ENCODE results near the gene PCP4L1.
"Not testable (repeated sequence)": the region's sequence is repeated elsewhere in the genome, so short reads cannot be mapped to it uniquely, and the experiment has no call there.

Gene PCP4L1

GRCh38 chr1:161229896-161230295, 28.6 kb upstream of the PCP4L1 start:
- no peak for DNase-seq

GRCh38 chr1:161230762-161231161, 27.8 kb upstream of the PCP4L1 start:
- no peak for DNase-seq

- no peak for DNase-seq
Observed at GRCh38 chr1:161233102-161233501, 25.4 kb upstream of the PCP4L1 start.

GRCh38 chr1:161235957-161236775, 22.4 kb upstream of the PCP4L1 start:
- no peak for DNase-seq

- no peak for DNase-seq
Observed at GRCh38 chr1:161238039-161238473, 20.5 kb upstream of the PCP4L1 start, which contains the start of gene NR1I3. NR1I3 (minus strand) TSS chr1:161238203; CDS start chr1:161236565, 1,638 bp downstream.

GRCh38 chr1:161241682-161242081, 16.9 kb upstream of the PCP4L1 start:
- no peak for DNase-seq

GRCh38 chr1:161242313-161242712, 16.2 kb upstream of the PCP4L1 start:
- no peak for DNase-seq

- no peak for DNase-seq
Observed at GRCh38 chr1:161244888-161245287, 13.7 kb upstream of the PCP4L1 start.

GRCh38 chr1:161250100-161250499, 8.4 kb upstream of the PCP4L1 start:
- DNase-seq: not testable (repeated sequence)

GRCh38 chr1:161250829-161251228, 7.7 kb upstream of the PCP4L1 start:
- no peak for DNase-seq

- DNase-seq: no peak
Observed at GRCh38 chr1:161251579-161251978, 7.0 kb upstream of the PCP4L1 start.

- DNase-seq: not testable (repeated sequence)
Observed at GRCh38 chr1:161255302-161255701, 3.2 kb upstream of the PCP4L1 start.

GRCh38 chr1:161255955-161256520, 2.5 kb upstream of the PCP4L1 start:
- not testable (repeated sequence) for DNase-seq

- not testable (repeated sequence) for DNase-seq
Observed at GRCh38 chr1:161257109-161257508, 1.4 kb upstream of the PCP4L1 start.

GRCh38 chr1:161259345-161259702, 779 bp downstream of the PCP4L1 start:
- DNase-seq: no peak

- no peak for DNase-seq
Observed at GRCh38 chr1:161259765-161260164, 1.2 kb downstream of the PCP4L1 start.

- DNase-seq: no peak
Observed at GRCh38 chr1:161260376-161261260, 2.1 kb downstream of the PCP4L1 start.

- DNase-seq: no peak
Observed at GRCh38 chr1:161261261-161262235, 3.0 kb downstream of the PCP4L1 start.

- DNase-seq: no peak
Observed at GRCh38 chr1:161265305-161265704, 6.8 kb downstream of the PCP4L1 start.

GRCh38 chr1:161266202-161266601, 7.7 kb downstream of the PCP4L1 start:
- no peak for DNase-seq

GRCh38 chr1:161266836-161267235, 8.3 kb downstream of the PCP4L1 start:
- DNase-seq: no peak

GRCh38 chr1:161267321-161267720, 8.8 kb downstream of the PCP4L1 start:
- DNase-seq: no peak

All from NCI-H187 treated with DMSO at 0.1 percent for 48 hours (cell line).